OCI-LY7 (cell line): ENCODE measurements around the gene EEF1AKMT2. TPM values are rescaled to one million over a fixed set of nuclear protein-coding genes. Genes with fewer than 3 reads are reported as not detected.

Experiments used
- BruUV-seq: library from RNA; stranded (reverse); fragments of 400-500 nt; replicated peaks from 2 replicates; lab custom pipeline; 2021; lab: Mats Ljungman, UMichigan
- CTCF ChIA-PET: fragments of 300-600 bp; sonication (Branson Sonifier 250); formaldehyde crosslinking; loops from one replicate; lab custom pipeline; 2022; ENCODE audit warnings: antibody characterized with exemption; ENCODE audit not compliant: unreplicated experiment; lab: Charles Lee
- POLR2A ChIA-PET: fragments of 300-600 bp; sonication (Branson Sonifier 250); formaldehyde crosslinking; loops from one replicate; lab custom pipeline; 2022; ENCODE audit warnings: antibody characterized with exemption; lab: Charles Lee
- DNase-seq: peaks from one replicate; pipeline ENCODE4 v3.0.0-alpha.2; 2015; ENCODE audit warnings: low spot score
- H2AFZ ChIP-seq: fragments of 200-600 bp; sonication (generic), shearing (Covaris generic); 2 replicates; pipeline ENCODE4 v1.6.1; 2014; ENCODE audit warnings: mild to moderate bottlenecking, antibody characterized with exemption, low read length, moderate library complexity
- H3K27ac ChIP-seq: fragments of 200-600 bp; sonication (generic); 2 replicates; pipeline ENCODE4 v1.5.1; 2014; ENCODE audit warnings: mixed run types, low read depth, mild to moderate bottlenecking, moderate library complexity, low read length, inconsistent platforms; ENCODE audit not compliant: poor library complexity, severe bottlenecking
- H3K36me3 ChIP-seq: fragments of 200-600 bp; sonication (generic); 2 replicates; pipeline ENCODE4 v1.6.1; 2014; ENCODE audit warnings: mild to moderate bottlenecking, antibody characterized with exemption, low read length, moderate library complexity, mixed read lengths; ENCODE audit not compliant: insufficient read depth
- H3K4me1 ChIP-seq: fragments of 200-600 bp; sonication (generic); 2 replicates; pipeline ENCODE4 v1.5.1; 2014; ENCODE audit warnings: mild to moderate bottlenecking, low read length; ENCODE audit not compliant: insufficient read depth, poor library complexity, severe bottlenecking
- H3K4me2 ChIP-seq: fragments of 200-600 bp; sonication (generic); 2 replicates; pipeline ENCODE4 v1.6.1; 2014; ENCODE audit warnings: mild to moderate bottlenecking, low read length
- H3K4me3 ChIP-seq: fragments of 200-600 bp; sonication (generic); 2 replicates; pipeline ENCODE4 v1.5.1; 2014; ENCODE audit warnings: mild to moderate bottlenecking, low read depth, low read length; ENCODE audit not compliant: poor library complexity, severe bottlenecking
- H3K79me2 ChIP-seq: fragments of 200-600 bp; sonication (generic); 2 replicates; pipeline ENCODE4 v1.6.1; 2016; ENCODE audit warnings: low read depth, mild to moderate bottlenecking, low read length, moderate library complexity, mixed read lengths; ENCODE audit not compliant: insufficient read depth
- H3K9me2 ChIP-seq: fragments of 200-600 bp; sonication (generic); 2 replicates; pipeline ENCODE4 v1.6.1; 2016; ENCODE audit warnings: mild to moderate bottlenecking, low read length, mixed read lengths; ENCODE audit not compliant: insufficient read depth
- H3K9me3 ChIP-seq: fragments of 200-600 bp; sonication (generic); 2 replicates; pipeline ENCODE4 v1.6.1; 2014; ENCODE audit warnings: mild to moderate bottlenecking, mixed run types, low read length, mixed read lengths
- H4K20me1 ChIP-seq: fragments of 200-600 bp; sonication (generic); 2 replicates; pipeline ENCODE4 v1.6.1; 2014; ENCODE audit warnings: mild to moderate bottlenecking, antibody characterized with exemption, low read length, moderate library complexity, mixed read lengths; ENCODE audit not compliant: insufficient read depth
- EZH2phosphoT487 ChIP-seq: fragments of 200-600 bp; sonication (generic); IDR thresholded peaks from 2 replicates; pipeline ENCODE4 v1.6.1; 2018; ENCODE audit warnings: low read depth, borderline replicate concordance, mild to moderate bottlenecking, mixed run types, antibody characterized with exemption, low read length, moderate library complexity, mixed read lengths
- intact Hi-C: fragments of 100-400 bp; cut with micrococcal nuclease; formaldehyde crosslinking; loops from one replicate; pipeline ENCODE4 v1.10.0; 2022; ENCODE audit not compliant: unreplicated experiment
- total RNA-seq, 2 experiments: library from RNA; depleted of rRNA in 1 of 2; stranded (reverse); fragments of >200 nt in 1 of 2; shearing (Covaris generic) in 1 of 2; gene quantifications; 2 replicates each; pipeline ENCODE4 v1.2.3, GENCODE V29; 2014 to 2022
- TF ChIP-seq, protein P1 (sequence below): fragments of 200-600 bp; sonication (generic); conservative IDR thresholded peaks from 2 replicates; pipeline ENCODE4 v1.5.1; 2014; ENCODE audit warnings: mild to moderate bottlenecking, antibody characterized with exemption, low read length, moderate library complexity, mixed read lengths

The EEF1AKMT2 gene
- total RNA-seq, 2 experiments from 2014 or later: 32.4 to 37.7 TPM

DNA sequence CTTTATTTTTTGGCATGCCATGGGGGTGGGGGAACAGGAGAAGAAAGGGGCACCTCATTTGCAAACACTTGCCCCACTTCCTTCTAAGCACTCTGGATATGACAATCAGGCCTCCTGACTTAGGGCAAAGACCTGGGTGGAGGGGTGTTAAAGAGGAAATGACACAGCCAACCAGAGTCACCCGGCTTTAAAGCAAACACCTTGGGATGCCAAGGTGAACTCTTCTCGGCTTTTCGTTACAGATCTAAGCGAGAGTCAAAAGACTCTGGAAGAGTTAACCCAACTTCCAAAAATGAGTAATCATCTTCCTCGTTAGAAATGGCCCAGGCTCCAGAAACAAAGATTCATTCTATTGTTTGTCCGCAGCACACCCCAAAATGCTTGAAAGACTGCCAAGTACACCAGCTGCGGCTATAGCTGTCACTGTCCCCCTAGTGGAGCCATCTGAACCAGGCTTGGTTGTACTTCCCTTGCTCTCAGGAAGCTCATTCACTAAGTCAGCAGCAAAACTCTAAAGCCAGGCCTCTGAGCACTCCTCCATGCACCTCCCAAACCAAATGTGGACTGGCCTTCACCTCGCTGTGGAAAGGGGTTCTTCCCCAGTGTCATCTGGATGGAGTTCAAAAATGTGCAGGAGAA lies 72.4 kb downstream of the EEF1AKMT2 start:
- peaks cover 94% of the 10 kb centered on the region for H3K79me2 ChIP-seq
- intact Hi-C loops: loop anchor here (1.0 kb wide), 2 partner anchors 15 to 22 kb away; no protein-coding TSS in a partner anchor
- no peaks in the 10 kb centered on the region for H3K9me2 ChIP-seq
- no peak for TF ChIP-seq EZH2phosphoT487
- TF ChIP-seq, protein P1, sequence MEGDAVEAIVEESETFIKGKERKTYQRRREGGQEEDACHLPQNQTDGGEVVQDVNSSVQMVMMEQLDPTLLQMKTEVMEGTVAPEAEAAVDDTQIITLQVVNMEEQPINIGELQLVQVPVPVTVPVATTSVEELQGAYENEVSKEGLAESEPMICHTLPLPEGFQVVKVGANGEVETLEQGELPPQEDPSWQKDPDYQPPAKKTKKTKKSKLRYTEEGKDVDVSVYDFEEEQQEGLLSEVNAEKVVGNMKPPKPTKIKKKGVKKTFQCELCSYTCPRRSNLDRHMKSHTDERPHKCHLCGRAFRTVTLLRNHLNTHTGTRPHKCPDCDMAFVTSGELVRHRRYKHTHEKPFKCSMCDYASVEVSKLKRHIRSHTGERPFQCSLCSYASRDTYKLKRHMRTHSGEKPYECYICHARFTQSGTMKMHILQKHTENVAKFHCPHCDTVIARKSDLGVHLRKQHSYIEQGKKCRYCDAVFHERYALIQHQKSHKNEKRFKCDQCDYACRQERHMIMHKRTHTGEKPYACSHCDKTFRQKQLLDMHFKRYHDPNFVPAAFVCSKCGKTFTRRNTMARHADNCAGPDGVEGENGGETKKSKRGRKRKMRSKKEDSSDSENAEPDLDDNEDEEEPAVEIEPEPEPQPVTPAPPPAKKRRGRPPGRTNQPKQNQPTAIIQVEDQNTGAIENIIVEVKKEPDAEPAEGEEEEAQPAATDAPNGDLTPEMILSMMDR: peak; percentile 79
- peak; percentile 81 for DNase-seq
- H3K27ac ChIP-seq: peak overlapping the region; percentile 66
- H4K20me1 ChIP-seq: peaks cover 23% of the 10 kb centered on the region
- H3K4me2 ChIP-seq: peak overlapping the region; percentile 75
- POLR2A ChIA-PET: interaction anchor here (0.6 to 4.9 kb wide), 13 partner anchors 10 to 255 kb away, joined by 3 to 50 read pairs (median 4); no protein-coding TSS in a partner anchor
- no TSS peak for BruUV-seq
- no peak overlapping the region for H2AFZ ChIP-seq
- peaks cover 68% of the 10 kb centered on the region for H3K4me1 ChIP-seq
- H3K9me3 ChIP-seq: no peaks in the 10 kb centered on the region
- peaks cover 72% of the 10 kb centered on the region for H3K36me3 ChIP-seq
- CTCF ChIA-PET: interaction anchor here (0.6 to 1.8 kb wide), 7 partner anchors 10 to 184 kb away, joined by 4 to 11 read pairs (median 6); no protein-coding TSS in a partner anchor
- H3K4me3 ChIP-seq: peak overlapping the region; percentile 33

DNA sequence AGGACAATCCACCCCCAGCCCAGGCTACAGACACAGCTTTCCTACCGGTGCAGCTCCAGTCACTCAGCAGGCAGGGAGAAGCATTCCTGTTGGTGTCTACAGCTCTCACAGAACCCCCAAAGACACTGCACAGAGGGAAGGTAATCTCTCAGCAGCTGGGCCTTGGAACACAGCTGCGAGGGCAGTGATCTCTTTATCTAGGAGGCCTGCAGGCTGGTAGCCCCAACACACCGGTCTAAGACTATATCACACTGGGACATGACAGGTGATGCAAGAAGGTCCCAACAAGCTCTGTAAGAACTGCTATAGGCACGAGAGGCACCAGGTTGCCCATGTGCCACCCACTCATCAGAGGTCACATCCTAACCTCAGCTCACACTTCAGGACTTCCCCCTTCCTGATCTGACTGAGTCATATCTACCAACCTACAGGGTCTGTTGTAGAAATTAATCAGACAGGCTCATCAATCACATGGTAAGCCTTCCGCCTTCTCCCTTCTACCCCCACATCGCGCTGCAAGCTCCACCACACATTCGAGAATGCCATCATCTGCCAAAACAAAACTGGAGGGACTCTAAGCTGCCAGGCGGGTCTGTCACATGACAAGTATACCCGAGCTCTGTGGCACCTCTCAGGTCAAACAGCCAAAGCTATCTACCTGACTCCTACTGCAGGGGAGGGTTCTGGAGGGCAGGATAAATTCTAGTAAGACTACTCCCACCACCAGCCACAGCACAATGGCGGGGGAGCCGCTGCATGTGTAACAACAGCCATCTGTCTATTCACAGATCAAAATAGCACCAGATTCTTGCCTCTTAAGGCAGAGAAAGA lies 73.6 kb downstream of the EEF1AKMT2 start:
- intact Hi-C loops: no loop called here
- Histone ChIP-seq H3K27ac (peak overlapping the region; percentile 66), H3K9me2 (no peaks in the 10 kb centered on the region), H4K20me1 (peaks cover 16% of the 10 kb centered on the region; the same call in 1 of the 2 replicates), H3K4me2 (peak overlapping the region; percentile 75), H2AFZ (no peak overlapping the region), H3K36me3 (peaks cover 70% of the 10 kb centered on the region), H3K4me3 (no peak overlapping the region), H3K79me2 (peaks cover 94% of the 10 kb centered on the region), H3K4me1 (peaks cover 64% of the 10 kb centered on the region), H3K9me3 (no peaks in the 10 kb centered on the region)
- TF ChIP-seq EZH2phosphoT487: no peak
- TF ChIP-seq, protein P1: no peak
- ChIA-PET CTCF (interaction anchor here (0.6 to 1.8 kb wide), 10 partner anchors 9 to 182 kb away, joined by 3 to 11 read pairs (median 5); no protein-coding TSS in a partner anchor), POLR2A (interaction anchor here (0.6 to 4.9 kb wide), 17 partner anchors 8 to 253 kb away, joined by 3 to 50 read pairs (median 4); no protein-coding TSS in a partner anchor)
- BruUV-seq: no TSS peak
- DNase-seq: no peak
